Hepatocyte (in vitro differentiated cells): ENCODE results near the gene HSPB9.

Source experiments
- EZH2 ChIP-seq: fragments of 200-600 bp; sonication (generic); IDR thresholded peaks from 2 replicates; pipeline ENCODE4 v1.6.1; 2016; ENCODE audit warnings: antibody characterized with exemption, mild to moderate bottlenecking, borderline replicate concordance
- EZH2phosphoT487 ChIP-seq: fragments of 200-600 bp; sonication (generic); IDR thresholded peaks from one replicate; pipeline ENCODE4 v1.6.1; 2018; ENCODE audit warnings: antibody characterized with exemption, mild to moderate bottlenecking, low read depth, moderate library complexity; ENCODE audit not compliant: unreplicated experiment, severe bottlenecking
- TF ChIP-seq, protein P1 (sequence below): fragments of 200-600 bp; sonication (generic); IDR thresholded peaks from 2 replicates; pipeline ENCODE4 v1.5.1; 2016; ENCODE audit warnings: antibody characterized with exemption, mild to moderate bottlenecking; ENCODE audit not compliant: poor library complexity

DNA sequence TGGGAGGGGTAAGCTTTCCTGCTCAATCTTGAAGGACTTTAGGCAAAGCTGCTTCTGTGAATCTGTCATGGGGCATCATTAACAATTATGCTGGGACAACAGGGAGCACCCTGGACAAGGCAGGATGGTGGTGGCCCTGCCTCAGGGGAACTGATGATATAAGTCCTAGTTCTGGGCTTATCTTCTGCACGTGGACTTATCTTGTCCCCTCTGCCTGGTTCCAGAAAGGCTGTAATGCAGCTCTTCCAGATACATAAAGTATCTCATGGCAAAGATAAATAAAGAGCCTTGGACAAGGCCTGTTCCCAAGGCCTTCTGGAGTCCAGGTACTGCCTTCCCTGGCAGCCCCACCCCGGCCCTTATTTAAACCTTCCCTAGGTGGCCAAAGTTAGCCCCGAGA, 18.3 kb upstream of the HSPB9 start:
- TF ChIP-seq, protein P1, sequence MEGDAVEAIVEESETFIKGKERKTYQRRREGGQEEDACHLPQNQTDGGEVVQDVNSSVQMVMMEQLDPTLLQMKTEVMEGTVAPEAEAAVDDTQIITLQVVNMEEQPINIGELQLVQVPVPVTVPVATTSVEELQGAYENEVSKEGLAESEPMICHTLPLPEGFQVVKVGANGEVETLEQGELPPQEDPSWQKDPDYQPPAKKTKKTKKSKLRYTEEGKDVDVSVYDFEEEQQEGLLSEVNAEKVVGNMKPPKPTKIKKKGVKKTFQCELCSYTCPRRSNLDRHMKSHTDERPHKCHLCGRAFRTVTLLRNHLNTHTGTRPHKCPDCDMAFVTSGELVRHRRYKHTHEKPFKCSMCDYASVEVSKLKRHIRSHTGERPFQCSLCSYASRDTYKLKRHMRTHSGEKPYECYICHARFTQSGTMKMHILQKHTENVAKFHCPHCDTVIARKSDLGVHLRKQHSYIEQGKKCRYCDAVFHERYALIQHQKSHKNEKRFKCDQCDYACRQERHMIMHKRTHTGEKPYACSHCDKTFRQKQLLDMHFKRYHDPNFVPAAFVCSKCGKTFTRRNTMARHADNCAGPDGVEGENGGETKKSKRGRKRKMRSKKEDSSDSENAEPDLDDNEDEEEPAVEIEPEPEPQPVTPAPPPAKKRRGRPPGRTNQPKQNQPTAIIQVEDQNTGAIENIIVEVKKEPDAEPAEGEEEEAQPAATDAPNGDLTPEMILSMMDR: no peak
- TF ChIP-seq EZH2: no peak
- no peak for TF ChIP-seq EZH2phosphoT487
